H9 (cell line): ENCODE measurements around the gene TIMM10. TPM values are rescaled to one million over a fixed set of nuclear protein-coding genes. Genes with fewer than 3 reads are reported as not detected.

ENCODE experiments used
- DNase-seq: peaks from one replicate; pipeline ENCODE4 v3.0.0-alpha.2; 2017
- H2AFZ ChIP-seq: one replicate; pipeline ENCODE4 v1.6.1; 2013; ENCODE audit warnings: mild to moderate bottlenecking, low read length, control low read depth, moderate library complexity
- H2AK5ac ChIP-seq: 2 replicates; pipeline ENCODE4 v1.6.1; 2013; ENCODE audit warnings: low read length, control low read depth, mixed read lengths; ENCODE audit not compliant: insufficient read length
- H2BK120ac ChIP-seq: one replicate; pipeline ENCODE4 v1.6.1; 2013; ENCODE audit warnings: low read depth, mild to moderate bottlenecking, low read length, control low read depth, inconsistent platforms; ENCODE audit not compliant: poor library complexity, severe bottlenecking
- H2BK12ac ChIP-seq: 2 replicates; pipeline ENCODE4 v1.6.1; 2013; ENCODE audit warnings: low read length, control low read depth, mixed read lengths, low read depth; ENCODE audit not compliant: insufficient read length
- H2BK15ac ChIP-seq: 2 replicates; pipeline ENCODE4 v1.6.1; 2013; ENCODE audit warnings: low read depth, low read length, control low read depth
- H2BK20ac ChIP-seq: one replicate; pipeline ENCODE4 v1.6.1; 2013; ENCODE audit warnings: low read depth, mild to moderate bottlenecking, low read length, control low read depth, inconsistent platforms; ENCODE audit not compliant: poor library complexity, severe bottlenecking
- H2BK5ac ChIP-seq: 2 replicates; pipeline ENCODE4 v1.6.1; 2013; ENCODE audit warnings: low read length, control low read depth, mixed read lengths; ENCODE audit not compliant: insufficient read length
- H3K14ac ChIP-seq: 2 replicates; pipeline ENCODE4 v1.6.1; 2013; ENCODE audit warnings: low read length, control low read depth; ENCODE audit not compliant: insufficient read depth
- H3K18ac ChIP-seq: 2 replicates; pipeline ENCODE4 v1.6.1; 2013; ENCODE audit warnings: low read depth, mild to moderate bottlenecking, mixed read lengths, low read length, control low read depth; ENCODE audit not compliant: insufficient read length
- H3K23ac ChIP-seq: 2 replicates; pipeline ENCODE4 v1.6.1; 2013; ENCODE audit warnings: low read length, control low read depth, mixed read lengths, low read depth; ENCODE audit not compliant: insufficient read length
- H3K23me2 ChIP-seq: 2 replicates; pipeline ENCODE4 v1.6.1; 2013; ENCODE audit warnings: low read depth, mild to moderate bottlenecking, mixed read lengths, low read length, control low read depth; ENCODE audit not compliant: insufficient read length, poor library complexity, severe bottlenecking
- H3K27ac ChIP-seq: 2 replicates; pipeline ENCODE4 v1.5.1; 2013; ENCODE audit warnings: low read length, control low read depth, mixed read lengths, low read depth; ENCODE audit not compliant: insufficient read length
- H3K27me3 ChIP-seq: 2 replicates; pipeline ENCODE4 v1.6.1; 2013; ENCODE audit warnings: low read length, control low read depth, inconsistent platforms; ENCODE audit not compliant: insufficient read depth
- H3K4ac ChIP-seq: 2 replicates; pipeline ENCODE4 v1.6.1; 2013; ENCODE audit warnings: low read depth, mild to moderate bottlenecking, control low read depth, inconsistent platforms, low read length, moderate library complexity
- H3K4me1 ChIP-seq: 2 replicates; pipeline ENCODE4 v1.6.1; 2013; ENCODE audit warnings: low read length, control low read depth, inconsistent platforms; ENCODE audit not compliant: insufficient read depth
- H3K4me2 ChIP-seq: 2 replicates; pipeline ENCODE4 v1.6.1; 2013; ENCODE audit warnings: low read length, control low read depth, mixed read lengths; ENCODE audit not compliant: insufficient read length, insufficient read depth
- H3K56ac ChIP-seq: 2 replicates; pipeline ENCODE4 v1.6.1; 2013; ENCODE audit warnings: low read depth, mild to moderate bottlenecking, mixed read lengths, low read length, control low read depth; ENCODE audit not compliant: insufficient read length
- H3K79me1 ChIP-seq: 2 replicates; pipeline ENCODE4 v1.6.1; 2013; ENCODE audit warnings: low read depth, mild to moderate bottlenecking, moderate library complexity, low read length, control low read depth, inconsistent platforms; ENCODE audit not compliant: insufficient read depth, poor library complexity, severe bottlenecking
- H3K79me2 ChIP-seq: 2 replicates; pipeline ENCODE4 v1.6.1; 2013; ENCODE audit warnings: low read length, control low read depth, inconsistent platforms; ENCODE audit not compliant: insufficient read depth
- H3K9ac ChIP-seq: 2 replicates; pipeline ENCODE4 v1.6.1; 2013; ENCODE audit warnings: low read length, control low read depth, mixed read lengths; ENCODE audit not compliant: insufficient read length; ENCODE audit errors: extremely low read depth
- H3K9me3 ChIP-seq: one replicate; pipeline ENCODE4 v1.6.1; 2013; ENCODE audit warnings: low read depth, low read length, inconsistent platforms; ENCODE audit not compliant: control insufficient read depth
- H3T11ph ChIP-seq: one replicate; pipeline ENCODE4 v1.6.1; 2013; ENCODE audit warnings: mild to moderate bottlenecking, low read length, control low read depth, inconsistent platforms
- H4K20me1 ChIP-seq: one replicate; pipeline ENCODE4 v1.6.1; 2013; ENCODE audit not compliant: control insufficient read depth, insufficient read length, insufficient read depth
- H4K5ac ChIP-seq: 2 replicates; pipeline ENCODE4 v1.6.1; 2013; ENCODE audit warnings: low read depth, mild to moderate bottlenecking, mixed read lengths, low read length, control low read depth; ENCODE audit not compliant: insufficient read length
- H4K8ac ChIP-seq: replicated peaks from 2 replicates; pipeline ENCODE4 v1.6.1; 2013; ENCODE audit warnings: low read length, control low read depth, mixed read lengths, low read depth; ENCODE audit not compliant: insufficient read length
- H4K91ac ChIP-seq: 2 replicates; pipeline ENCODE4 v1.6.1; 2013; ENCODE audit warnings: low read depth, mild to moderate bottlenecking, moderate library complexity, mixed read lengths, low read length, control low read depth; ENCODE audit not compliant: insufficient read length
- H3K27ac Mint-ChIP-seq, 3 experiments: 2 replicates in 2 of 3; 3 replicates in 1 of 3; pipeline ENCODE4 v1.8.0; 2020 to 2021; ENCODE audit warnings: mixed read lengths in 3 of 3, mild to moderate bottlenecking in 1 of 3, moderate library complexity in 1 of 3
- H3K27me3 Mint-ChIP-seq: 2 replicates; pipeline ENCODE4 v1.8.0; 2021; ENCODE audit warnings: low read depth, mild to moderate bottlenecking, moderate library complexity, mixed read lengths
- H3K36me3 Mint-ChIP-seq, 3 experiments: 2 replicates in 2 of 3; 3 replicates in 1 of 3; pipeline ENCODE4 v1.8.0; 2020 to 2021; ENCODE audit warnings: low read depth in 3 of 3, mixed read lengths in 3 of 3; ENCODE audit not compliant: insufficient read depth in 1 of 3
- H3K4me1 Mint-ChIP-seq, 2 experiments: 2 replicates each; pipeline ENCODE4 v1.8.0; 2020; ENCODE audit warnings: mixed read lengths in 2 of 2
- H3K4me3 Mint-ChIP-seq, 2 experiments: 2 replicates in 1 of 2; 3 replicates in 1 of 2; pipeline ENCODE4 v1.8.0; 2020 to 2021; ENCODE audit warnings: mild to moderate bottlenecking in 2 of 2, mixed read lengths in 2 of 2, moderate library complexity in 1 of 2
- H3K9me3 Mint-ChIP-seq, 2 experiments: 2 replicates in 1 of 2; 3 replicates in 1 of 2; pipeline ENCODE4 v1.8.0; 2020; ENCODE audit warnings: mild to moderate bottlenecking in 2 of 2, mixed read lengths in 2 of 2, moderate library complexity in 1 of 2
- CTCF ChIP-seq: fragments of 200-600 bp; sonication (generic); conservative IDR thresholded peaks from 3 replicates; pipeline ENCODE4 v1.8.0; 2021; ENCODE audit warnings: antibody characterized with exemption, mild to moderate bottlenecking
- WGBS: extraction: QIAGEN DNeasy Blood & Tissue Kit; methylation state at CpG from one replicate; pipeline ENCODE4 v1.1.7; 2013; ENCODE audit warnings: missing lambda C conversion rate, low lambda C conversion rate, mixed read lengths; ENCODE audit not compliant: insufficient read length; ENCODE audit errors: extremely low coverage; 5-methylcytosine and 5-hydroxymethylcytosine counted together
- total RNA-seq: library from RNA; stranded (reverse); gene quantifications from 2 replicates; pipeline ENCODE4 v1.2.1, GENCODE V29; 2021

TIMM10 gene
- total RNA-seq, 1 experiment from 2014 or later = 130 TPM

DNA sequence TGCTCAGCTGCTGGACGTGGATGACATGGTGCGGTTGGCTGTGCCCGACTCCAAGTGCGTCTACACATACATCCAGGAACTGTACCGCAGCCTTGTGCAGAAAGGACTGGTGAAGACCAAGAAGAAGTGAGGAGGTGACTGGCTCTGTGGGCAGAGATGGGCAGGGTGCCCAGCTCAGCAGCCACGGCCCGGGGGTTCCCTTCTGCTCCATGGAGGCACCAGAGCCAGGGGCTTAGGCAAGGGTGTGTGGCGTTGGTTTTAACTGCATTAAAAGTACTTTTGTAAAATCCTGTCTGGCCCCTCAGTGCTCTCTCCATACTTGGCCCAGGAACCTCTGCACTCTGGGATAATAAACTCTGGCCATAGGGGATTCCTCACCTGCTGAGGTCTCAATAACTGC lies 19.4 kb upstream of the TIMM10 start:
- H3K27ac Mint-ChIP-seq = peak overlapping the region in 1 of 3 experiments; percentile 66; a peak in 2 of 7 replicates
- Histone ChIP-seq H3K23ac (no peak overlapping the region), H2BK15ac (no peak overlapping the region), H4K5ac (no peak overlapping the region), H2BK120ac (no peak overlapping the region), H2AK5ac (no peak overlapping the region), H4K20me1 (no peaks in the 10 kb centered on the region), H4K8ac (no peak overlapping the region), H3K9ac (no peak overlapping the region), H3K27ac (no peak overlapping the region), H3K18ac (no peak overlapping the region), H2BK12ac (no peak overlapping the region), H3K4ac (no peak overlapping the region), H2BK20ac (no peak overlapping the region), H3K79me1 (no peaks in the 10 kb centered on the region), H3K9me3 (no peaks in the 10 kb centered on the region), H3K23me2 (no peaks in the 10 kb centered on the region), H3K27me3 (no peaks in the 10 kb centered on the region), H4K91ac (no peak overlapping the region), H2BK5ac (no peak overlapping the region), H3K4me2 (no peak overlapping the region), H3K14ac (no peak overlapping the region), H2AFZ (no peak overlapping the region), H3K56ac (no peak overlapping the region), H3K4me1 (no peaks in the 10 kb centered on the region), H3K79me2 (no peaks in the 10 kb centered on the region), H3T11ph (no peak overlapping the region)
- no peak for TF ChIP-seq CTCF
- peaks cover 2% of the 10 kb centered on the region; the same call in 1 of the 2 replicates for H3K27me3 Mint-ChIP-seq
- no peak for DNase-seq
- peaks cover 6 to 38% (median 25%) of the 10 kb centered on the region in 3 experiments; a peak in 6 of 7 replicates for H3K36me3 Mint-ChIP-seq
- no peak overlapping the region for H3K4me3 Mint-ChIP-seq
- peaks cover 6 to 14% of the 10 kb centered on the region in 2 experiments for H3K4me1 Mint-ChIP-seq
- H3K9me3 Mint-ChIP-seq = no peaks in the 10 kb centered on the region
- WGBS = no CpG with 5 or more reads among the region's 8 CpGs
